Measurements from ENCODE around the gene C1orf35.

DNA sequence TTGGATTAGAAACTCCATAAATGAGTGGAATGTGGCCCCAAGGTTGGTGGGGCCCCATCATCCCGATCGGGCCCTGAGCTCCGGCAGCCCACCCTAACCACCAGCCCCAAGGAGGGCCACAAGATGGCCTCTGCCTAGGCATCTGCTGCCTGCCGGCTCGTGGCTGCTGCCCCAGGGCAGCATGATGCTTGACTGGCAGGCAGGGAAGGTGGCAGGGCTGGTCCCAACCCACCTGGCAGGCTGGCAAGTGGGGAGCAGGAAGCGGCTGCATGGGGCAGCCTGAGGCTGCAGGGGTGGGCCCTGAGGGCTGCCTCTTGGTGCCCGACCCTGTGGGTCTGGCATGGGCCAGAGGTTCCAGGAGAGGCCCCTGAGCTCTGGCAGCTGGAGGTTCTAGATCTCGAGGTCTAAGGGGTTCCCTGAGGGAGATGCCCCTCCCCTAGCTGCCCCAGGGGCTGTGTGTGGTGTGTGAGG is 45.8 kb upstream of the C1orf35 start:
- TF ChIP-seq POLR2A (IDR thresholded peaks at IDR 0.05; ENCODE audit: low read length) (no peak), GATA1 (IDR thresholded peaks at IDR 0.05; ENCODE audit: low read depth, low read length) (no peak)

Data from erythroblast (primary cell).